CD4-positive, alpha-beta T cell treated with Interferon gamma for 1 hour (primary cell): ENCODE results near the gene AHSP.
"Not testable (repeated sequence)": the region's sequence is repeated elsewhere in the genome, so short reads cannot be mapped to it uniquely, and the experiment has no call there.

Source experiments
- DNase-seq: peaks from one replicate; pipeline ENCODE4 v3.0.0-alpha.2; 2020

The AHSP gene

DNA sequence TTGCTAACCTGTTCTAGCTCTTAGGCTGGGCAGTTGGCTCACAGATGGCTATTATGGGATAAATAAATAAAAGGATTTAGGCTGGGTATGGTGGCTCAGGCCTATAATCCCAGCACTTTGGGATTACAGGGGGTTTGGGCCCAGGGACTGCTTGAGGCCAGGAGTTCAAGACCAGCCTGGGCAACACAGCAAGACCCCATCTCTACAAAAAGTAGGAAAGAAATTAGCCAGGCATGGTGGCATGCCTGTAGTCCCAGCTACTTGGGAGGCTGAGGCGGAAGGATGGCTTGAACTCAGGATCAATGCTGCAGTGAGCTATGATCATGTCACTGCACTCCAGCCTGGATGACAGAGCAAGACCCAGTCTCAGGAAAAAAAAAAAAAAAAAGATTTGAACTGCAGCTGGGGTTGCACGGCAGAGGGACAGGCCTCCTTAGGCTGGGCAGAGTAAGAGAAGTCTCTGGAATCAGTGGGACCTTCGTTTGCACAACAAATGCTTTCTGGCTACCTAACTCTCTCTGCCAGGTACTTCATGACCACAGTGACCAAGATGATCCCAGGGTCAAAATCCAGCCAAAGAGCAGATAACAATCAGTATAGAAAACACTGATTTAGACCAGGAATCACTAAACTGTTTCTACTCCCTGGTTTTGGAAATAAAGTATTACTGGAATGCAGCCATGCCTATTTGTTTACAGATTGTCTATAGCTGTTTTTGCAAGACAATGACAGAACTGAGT is 26.3 kb upstream of the AHSP start:
- DNase-seq: no peak

DNA sequence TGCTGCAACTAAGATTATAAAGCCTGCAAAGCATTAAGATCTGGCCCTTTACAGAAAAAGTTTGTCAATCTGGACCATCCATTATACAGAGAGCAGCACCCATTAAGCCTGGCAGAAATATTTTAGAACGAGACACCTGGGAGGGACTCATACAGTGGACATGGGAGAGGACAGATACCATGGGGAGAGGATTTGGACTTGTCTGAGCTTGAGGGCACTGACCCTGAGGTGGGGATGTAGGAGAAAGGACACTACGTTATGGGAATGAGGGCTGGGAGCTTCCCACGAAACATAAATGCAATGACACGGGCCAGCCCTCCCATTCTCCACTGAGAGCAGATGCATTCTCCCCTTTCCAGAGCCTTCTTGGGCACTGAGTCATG is 25.7 kb upstream of the AHSP start:
- no peak for DNase-seq

DNA sequence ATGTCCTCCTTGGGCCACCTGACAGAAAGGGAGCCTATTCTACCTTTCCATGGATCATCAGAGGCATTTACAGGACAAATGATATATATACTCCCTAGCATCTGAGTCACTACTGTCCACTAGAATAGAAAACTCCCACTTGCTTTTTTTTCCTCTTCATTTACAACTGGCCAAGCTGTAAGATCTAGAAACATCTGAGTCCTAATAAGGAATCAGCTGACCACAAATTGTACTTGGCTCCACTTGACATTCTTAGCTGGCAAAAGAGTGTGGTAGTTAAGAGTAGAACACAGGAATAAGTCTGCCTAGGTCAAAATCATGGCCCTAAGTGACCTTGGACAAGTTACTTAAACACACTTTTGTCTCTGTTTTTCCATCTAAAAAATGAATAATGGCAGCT is 24.7 kb upstream of the AHSP start:
- DNase-seq: no peak

DNA sequence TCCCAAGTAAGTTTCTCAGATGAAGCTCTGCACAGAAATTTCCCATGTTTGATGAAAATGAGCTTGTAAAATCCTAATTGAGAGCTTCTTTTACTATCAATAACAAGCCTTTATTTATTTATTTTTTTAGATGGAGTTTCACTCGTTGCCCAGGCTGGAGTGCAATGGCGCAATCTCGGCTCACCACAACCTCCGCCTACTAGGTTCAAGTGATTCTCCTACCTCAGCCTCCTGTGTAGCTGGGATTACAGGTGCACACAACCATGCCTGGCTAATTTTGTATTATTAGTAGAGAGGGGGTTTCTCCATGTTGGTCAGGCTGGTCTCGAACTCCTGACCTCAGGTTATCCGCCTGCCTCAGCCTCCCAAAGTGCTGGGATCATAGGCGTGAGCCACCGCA is 24.1 kb upstream of the AHSP start:
- DNase-seq: not testable (repeated sequence)

DNA sequence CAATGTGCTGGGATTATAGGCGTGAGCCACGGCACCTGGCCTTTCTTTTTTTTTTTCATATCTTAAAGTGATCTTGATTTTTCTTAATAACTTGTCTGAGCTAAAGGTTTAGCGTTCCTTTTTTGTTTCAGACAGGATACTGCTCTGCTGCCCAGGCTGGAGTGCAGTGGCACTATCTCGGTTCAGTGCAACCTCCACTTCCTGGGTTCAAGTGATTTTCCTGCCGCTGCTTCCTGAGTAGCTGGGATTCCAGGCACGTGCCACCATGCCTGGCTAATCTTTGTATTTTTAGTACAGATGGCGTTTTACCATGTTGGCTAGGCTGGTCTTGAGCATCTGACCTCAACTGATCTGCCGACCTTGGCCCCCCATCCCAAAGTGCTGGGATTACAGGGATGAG is 23.5 kb upstream of the AHSP start:
- DNase-seq: no peak

DNA sequence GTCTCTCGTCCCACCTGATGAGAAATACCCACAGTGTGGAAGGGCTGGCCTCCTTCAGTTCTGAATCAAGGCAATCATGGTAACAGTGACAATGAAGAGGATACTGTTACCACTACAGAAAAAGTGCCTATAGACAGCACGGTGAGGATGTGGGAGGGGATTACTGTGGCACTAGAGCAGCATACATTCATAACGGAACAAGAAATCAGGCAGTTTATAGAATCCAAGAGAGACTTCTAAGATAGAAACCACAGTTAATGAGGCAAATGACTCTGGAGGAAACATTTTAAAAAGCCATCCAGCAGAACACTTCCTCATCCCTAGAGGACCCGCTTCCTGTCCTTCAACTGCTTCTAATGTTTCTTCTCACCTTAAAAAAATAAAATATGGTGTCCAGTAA is 22.2 kb upstream of the AHSP start:
- DNase-seq: no peak

DNA sequence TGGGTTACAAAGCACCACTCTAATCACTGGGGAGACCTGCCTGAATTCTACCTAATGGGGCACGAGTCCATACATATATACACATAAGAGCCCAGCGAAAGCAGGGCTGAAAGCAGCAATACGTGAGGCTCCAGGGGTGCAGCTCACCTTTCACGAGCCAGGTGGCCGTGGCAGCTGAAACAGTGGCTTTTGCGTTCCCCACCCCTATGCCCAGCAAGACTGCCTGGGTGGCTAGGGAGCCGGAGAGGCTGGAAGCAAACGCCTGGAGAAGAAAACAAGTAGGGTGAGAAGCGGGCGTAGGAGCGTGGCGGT is 20.1 kb upstream of the AHSP start:
- DNase-seq: no peak

DNA sequence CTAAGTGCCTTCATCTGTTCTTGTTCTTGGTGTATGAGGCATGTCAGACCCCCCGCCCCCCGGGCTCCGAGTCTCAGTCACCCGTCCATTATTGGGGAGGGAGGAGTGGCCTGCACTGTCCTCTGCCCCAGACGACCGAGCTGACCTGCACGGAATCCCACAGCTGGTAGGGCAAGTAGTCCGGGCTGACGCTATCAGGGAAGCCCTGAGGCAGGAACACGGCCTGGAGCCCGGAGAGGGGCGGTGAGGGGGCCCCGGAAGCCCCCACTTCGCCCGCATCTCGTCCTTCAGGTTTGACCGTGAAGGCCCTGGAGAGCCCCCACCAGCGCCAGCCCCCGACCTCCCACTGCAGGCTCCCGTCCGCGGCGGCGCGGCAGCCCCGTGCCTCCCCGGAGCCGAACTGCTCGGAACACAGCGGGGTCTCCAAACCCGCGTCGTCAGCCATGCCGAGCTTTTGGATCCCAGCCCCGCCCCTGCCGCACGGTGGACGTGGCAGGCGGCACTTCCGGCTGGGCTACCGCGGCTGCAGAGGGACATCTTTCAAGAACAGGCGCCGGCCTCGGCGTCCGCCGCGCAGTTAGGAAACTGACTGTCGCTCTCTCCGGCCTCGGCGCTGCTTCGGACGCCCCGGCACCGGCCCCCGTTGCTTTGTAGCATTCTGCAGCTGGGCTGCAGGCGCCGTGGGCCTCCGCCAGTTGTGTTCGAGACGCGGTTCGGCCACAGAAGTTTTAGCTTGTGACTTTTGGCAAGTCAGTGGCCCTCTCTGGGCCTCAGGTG is 19.6 kb upstream of the AHSP start, which contains the start of gene RUSF1:
RUSF1 (minus strand) TSS at position 463 of the 777 bp plus-strand sequence; CDS start at position 445, 18 bp downstream.
- peak; percentile 82 for DNase-seq

DNA sequence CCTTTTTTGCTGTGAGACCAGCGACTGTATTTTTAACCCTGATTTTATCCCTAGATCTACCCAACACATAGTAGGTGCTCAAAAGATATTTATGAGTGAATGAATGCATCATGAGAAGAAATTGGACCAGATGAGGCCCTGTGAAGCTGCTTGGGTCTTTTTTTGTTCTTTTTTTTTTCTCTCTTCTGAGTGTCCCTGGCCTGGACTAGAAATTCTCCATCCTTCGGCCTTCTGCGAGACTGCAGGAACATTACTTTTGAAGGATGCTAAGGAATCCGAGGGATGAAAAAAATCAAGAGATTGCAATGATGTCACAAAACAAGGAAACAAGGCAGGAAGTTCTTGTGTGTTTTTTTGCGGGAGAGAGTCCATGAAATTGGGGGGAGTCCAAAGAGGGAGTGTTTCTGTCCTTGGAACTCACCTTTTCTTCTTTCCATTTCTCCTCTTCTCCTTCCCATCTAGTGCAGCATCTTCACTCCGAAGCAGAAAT is 18.9 kb upstream of the AHSP start:
- no peak for DNase-seq

DNA sequence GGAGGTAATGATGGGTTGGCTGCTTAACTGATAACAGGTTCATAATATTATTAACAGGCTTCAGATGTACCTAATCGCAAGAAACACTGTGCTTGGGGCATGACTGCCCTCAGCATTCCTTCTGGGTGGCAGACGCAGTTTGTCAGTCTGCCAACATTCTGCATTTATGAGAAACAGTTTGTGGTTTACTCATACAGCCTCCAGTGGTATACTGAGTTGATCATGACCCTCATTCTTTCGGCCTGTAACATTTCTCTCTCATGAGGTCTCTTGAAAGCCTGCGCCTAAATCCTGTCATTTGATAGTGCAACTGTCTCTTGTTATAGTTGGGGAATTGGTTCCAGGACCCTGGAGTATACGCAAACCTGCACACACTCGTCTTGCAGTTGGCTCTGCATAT is 14.6 kb upstream of the AHSP start:
- DNase-seq: no peak

DNA sequence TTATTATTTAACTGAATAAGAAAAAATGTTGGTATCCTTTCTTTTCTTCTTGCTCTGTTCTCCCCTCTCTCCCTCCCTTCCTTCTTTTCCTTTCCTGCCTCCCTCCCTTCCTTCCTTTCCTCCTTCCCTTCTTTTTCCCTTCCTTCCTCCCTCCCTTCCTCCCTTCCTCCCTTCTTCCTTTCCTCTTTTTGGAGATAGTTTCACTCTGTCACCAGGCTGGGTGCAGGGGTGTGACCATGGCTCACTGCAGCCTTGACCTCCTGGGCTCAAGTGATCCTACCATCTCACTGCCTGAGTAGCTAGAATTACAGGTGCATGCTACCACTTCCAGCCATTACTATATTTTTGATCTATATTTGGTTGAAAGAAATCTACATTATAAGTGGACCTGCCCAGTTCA is 13.8 kb upstream of the AHSP start:
- DNase-seq: no peak

DNA sequence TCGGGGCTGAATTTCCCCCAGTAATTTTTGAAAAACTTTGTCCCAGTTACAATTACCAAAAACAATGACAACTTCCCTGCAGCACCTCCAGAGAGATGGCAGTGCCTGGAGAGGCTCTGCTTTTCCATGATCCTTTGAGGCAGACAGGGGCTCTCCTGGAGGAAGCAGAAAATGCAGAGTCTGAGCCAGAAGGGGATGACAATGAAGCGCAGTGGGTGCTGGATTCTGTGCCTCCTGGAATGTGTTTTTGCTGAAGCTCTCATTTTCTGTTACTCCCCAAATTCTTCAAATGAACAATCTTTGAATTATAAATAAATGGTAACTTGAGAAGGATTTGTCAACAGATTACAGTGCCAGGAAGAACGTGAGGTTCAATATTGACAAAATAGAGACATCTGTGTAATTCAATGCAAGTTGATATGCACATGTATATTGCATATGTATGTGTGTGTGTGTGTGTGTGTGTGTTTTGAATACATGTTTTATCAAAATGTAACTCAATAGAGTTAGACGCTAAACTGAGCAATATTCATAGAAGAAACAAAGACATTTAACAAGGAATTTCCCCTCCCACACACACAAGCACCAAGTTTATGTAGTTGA is 9.8 kb upstream of the AHSP start:
- DNase-seq: no peak

DNA sequence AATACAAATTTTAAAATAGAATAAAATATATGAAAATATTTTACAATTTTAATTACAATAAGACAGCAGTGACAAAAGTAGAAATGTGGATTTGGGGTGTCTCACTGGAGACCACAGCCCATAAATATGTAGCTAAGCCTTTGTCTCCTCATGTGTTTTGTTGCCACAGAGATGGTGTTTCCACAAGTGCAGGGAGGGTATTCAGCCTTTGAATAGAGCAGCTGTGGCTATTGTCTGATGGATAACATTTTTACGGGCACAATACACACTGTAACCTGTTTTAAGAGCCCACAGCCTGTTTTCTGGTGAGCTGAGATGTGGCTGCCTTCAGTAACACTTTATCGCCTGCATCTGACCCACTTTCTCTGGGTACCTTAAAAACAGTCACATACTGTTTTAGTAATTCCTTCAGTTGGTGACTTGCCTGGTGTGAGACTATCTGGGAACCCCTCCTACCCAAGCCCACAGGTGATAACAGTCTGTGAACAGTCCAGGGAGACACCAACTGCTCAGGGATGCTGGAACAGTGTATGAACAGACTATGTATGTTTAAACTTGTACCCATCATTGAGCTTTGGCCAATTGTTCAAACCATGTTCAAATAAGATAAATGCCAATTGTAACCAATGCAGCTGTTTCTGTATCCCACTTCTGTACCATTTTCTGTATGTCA is 7.8 kb upstream of the AHSP start:
- DNase-seq: no peak

DNA sequence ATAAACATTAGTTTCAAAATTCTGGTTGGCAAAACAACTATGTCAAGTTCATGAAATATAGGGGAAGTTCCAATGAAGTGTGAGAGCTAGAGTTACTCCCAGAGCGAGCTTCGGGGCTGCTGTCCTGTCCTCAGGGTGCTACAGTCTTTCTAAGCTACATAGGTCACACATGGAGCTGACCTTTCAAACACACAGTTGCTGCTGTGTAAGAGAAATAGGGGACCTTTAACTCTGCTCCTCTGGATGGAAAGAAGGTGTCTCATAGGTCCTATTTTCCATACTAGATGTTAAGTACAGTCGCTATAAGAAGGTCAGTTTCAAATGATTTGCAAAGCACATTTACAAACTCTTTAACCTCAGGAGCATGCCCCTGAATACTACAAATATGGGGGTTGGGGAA is 6.3 kb upstream of the AHSP start:
- DNase-seq: no peak

DNA sequence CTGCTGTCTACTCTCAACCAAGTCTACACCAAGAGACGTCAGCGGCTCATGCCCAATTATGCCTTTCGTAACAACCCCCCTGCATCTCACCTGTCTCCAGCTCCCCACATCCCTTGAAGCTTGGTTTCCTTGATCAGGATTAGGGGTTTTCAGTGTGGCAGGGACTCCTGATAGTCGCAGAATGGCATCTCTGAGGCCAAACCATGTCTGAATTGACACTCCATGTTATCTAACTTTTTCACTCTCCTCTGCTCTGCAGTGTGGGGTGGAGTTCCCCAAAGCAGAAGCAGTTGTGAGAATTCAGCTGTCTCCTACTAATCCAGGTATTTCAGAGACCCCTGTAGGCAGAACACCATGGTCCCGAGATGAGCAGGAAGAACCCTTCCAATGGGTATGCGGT is 5.6 kb upstream of the AHSP start:
- no peak for DNase-seq

DNA sequence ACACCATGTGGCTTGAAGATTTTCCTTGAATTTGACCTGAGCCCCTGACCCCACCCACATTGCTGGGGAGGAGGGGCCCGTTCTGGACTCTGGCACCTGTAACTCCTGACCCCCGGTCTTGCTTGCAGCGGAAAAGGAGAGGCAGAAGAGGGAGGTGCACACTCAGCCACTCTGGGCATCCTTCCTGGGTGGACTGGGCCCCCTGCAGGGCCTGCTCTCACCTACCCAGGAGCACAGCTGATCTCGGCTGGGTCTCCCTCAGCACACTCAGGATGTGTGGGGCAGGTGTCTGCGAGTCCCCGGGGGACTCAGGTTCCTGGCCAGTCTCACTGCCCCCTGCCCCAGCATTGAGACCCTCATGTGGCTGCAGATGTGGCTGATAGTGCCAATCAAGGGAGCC is 3.9 kb upstream of the AHSP start:
- DNase-seq: not testable (repeated sequence)

DNA sequence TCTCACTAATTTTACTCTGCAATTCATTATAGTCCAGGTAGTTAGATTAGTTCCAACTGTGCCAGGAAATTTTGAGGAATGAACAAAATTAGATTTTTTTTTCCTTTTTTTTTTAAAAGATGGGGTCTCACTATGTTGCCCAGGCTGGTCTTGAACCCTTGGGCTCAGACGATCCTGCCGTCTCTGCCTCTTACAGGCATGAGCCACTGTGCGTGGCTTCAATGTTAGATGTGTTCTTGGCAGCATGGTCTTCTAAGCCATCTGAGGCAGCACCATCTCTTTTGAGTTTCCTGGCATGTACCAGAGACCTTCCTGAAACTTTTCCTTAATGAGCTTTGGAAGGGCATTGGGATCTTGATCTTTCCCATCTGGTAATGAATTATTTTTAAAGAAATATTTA is 2.6 kb upstream of the AHSP start:
- DNase-seq: no peak

DNA sequence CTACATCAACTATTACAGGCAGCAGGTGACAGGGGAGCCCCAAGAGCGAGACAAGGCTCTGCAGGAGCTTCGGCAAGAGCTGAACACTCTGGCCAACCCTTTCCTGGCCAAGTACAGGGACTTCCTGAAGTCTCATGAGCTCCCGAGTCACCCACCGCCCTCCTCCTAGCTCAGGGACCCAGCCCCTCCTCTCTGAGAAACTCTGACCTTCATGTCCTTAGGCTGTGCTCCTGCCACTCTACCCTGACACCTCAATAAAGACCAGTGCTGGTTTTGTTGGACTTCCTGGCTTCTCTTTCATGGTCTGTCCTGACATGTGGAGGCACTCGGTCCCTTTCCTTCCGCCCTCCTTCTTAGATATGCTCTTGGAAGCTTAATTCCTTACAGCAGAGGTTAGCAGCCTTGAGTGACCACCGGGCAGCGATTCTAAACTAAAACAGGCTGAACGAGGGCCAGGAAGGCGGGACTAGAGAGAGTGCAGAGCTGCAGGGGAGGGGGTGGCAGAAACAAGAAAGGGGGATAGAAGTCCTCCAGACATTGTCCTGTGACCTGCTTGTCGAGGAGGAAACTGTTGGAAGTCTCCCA is 915 bp downstream of the AHSP start:
- DNase-seq: no peak

DNA sequence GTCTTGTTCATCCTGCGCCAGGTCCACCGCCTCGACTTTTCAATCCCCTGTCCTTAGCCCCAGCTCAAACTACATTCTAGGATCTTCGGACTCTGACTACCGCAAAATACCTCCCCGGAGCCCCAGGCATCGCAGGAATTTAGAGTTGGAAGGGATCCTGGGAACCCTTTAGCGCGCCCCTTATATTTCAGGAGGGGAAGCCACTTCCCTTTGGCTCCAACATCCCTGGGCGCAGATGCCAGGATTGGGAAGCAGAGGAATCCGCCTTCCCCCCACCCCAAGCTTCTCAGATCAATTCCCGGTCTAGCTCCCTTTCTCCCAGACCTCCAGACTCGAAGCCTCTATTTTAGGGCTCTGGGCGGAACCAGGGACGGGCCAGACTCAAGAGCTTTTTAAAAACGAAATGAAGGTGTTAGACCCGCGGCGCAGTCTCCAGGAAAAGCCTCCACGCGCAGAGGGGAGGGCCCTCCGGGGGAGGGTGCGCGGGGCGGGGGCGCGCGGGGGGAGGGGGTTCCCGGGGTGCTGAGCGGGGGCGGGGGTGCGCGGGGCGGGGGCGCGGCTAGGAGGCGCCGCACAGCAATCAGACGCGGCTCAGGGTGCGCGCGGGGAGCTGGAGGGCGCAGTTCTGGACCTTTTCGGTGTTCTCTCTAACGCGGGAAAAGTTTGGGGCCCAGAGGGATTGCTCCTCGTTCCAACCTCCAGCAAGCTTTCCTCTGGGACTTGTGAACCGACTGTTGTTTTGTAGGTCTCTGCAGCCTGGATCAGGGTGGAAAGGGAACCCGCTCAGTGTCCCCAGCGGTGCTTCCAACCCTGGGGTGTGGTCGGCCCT is 1.6 kb downstream of the AHSP start:
- no peak for DNase-seq

DNA sequence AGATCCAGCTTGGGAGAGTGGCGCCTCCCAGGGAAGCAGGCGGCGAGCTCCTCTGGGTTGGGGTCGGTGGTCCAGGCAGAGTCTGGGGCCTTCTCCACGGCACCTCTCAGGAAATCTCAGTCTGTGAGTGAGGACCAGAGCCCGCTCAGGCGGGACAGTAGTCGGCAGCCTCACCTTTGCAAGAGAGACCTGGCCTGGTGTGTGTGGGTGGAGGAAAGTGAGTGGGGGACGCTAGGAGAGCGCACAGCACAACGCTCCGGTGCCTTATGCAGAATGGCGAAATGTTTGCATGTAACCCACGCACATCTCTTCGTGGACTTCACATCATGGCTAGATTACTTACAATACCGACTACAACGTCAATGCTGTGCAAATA is 2.2 kb downstream of the AHSP start:
- DNase-seq: no peak

DNA sequence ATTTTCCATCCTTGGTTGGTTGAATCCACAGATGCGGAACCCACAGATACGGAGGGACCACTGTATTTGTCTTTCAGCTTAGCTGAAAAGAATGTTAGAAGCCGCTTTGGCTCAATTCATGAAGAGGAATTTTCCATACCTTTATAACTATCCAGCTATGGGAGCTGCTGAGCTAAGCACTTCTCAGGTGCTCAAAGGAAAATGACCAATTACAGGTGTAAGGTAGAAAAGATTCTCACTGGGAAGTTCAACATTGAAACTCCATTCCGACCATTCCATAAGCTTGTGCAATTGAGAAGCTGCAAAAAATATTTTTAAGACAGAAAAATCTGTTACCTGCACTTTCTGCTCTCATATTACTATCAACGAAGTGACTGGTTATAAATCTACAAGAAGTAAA is 2.7 kb downstream of the AHSP start:
- no peak for DNase-seq

DNA sequence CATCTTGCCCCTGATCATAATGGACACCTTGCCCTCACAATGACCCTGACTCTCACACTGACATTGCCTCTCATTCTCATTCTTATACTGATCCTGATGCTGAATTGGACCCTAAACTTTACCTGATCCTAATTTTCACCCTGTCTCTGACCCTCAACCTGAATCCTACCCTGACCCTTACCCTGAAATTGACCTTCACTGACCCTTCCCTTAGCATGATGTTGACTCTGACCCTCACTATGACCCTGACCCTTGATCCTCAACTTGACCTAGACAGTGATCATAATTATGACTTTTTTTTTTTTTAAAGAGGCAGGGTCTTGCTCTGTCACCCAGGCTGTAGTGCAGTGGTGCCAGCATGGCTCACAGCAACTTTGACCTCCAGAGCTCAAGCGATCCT is 3.4 kb downstream of the AHSP start:
- DNase-seq: no peak
